GM12892 (cell line): ENCODE results near the gene MMAA.

Experiments
- POLR2A ChIP-seq: IDR thresholded peaks from 2 replicates; pipeline ENCODE4 v1.6.1; 2011; ENCODE audit warnings: low read depth, low read length, control low read depth
- POLR2AphosphoS5 ChIP-seq: IDR thresholded peaks from 2 replicates; pipeline ENCODE4 v1.6.1; 2011; ENCODE audit warnings: low read depth, low read length, control low read depth
- TAF1 ChIP-seq: IDR thresholded peaks from 2 replicates; pipeline ENCODE4 v1.6.1; 2011; ENCODE audit warnings: low read depth, mild to moderate bottlenecking, control low read depth, low read length, borderline replicate concordance

DNA sequence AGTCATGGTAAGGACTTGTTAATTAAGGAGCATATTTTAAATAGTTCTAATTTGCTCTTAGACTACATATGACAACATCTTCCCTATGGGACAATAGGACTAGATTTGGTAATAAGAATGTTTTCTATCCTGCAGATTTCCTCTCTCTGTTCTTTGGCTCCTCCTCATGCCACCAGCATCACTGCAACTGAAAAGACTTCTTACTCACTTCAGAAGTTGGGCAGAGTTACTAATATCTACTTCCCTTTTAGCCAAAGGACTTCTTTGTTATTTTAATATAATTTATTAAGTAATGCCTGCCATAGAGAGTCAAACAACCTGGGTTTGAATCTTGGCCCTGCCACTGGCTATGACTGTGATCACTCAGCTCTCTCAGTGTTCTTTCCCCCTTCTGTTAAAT is 16.4 kb downstream of the MMAA start:
- TF ChIP-seq POLR2AphosphoS5 (no peak), POLR2A (no peak), TAF1 (no peak)
